Stimulated activated CD4-positive, alpha-beta T cell treated with anti-CD3 and anti-CD28 coated beads, Interleukin-12 subunit alpha, Interleukin-12 subunit beta, amount 100 ng/mL, for 24 hours (primary cell): Measurements from ENCODE around the gene ADORA2A.

Source experiments
- DNase-seq, 2 experiments: peaks; one replicate each; pipeline ENCODE4 v3.0.0-alpha.2; 2020; ENCODE audit warnings: low read depth in 2 of 2

The ADORA2A gene

GRCh38 chr22:24403346-24403745, 24.1 kb upstream of the ADORA2A start:
- no peak for DNase-seq

GRCh38 chr22:24404561-24405275, 22.7 kb upstream of the ADORA2A start:
- no peak for DNase-seq

- DNase-seq = no peak
Observed at GRCh38 chr22:24405631-24406321, 21.6 kb upstream of the ADORA2A start.

- no peak for DNase-seq
Observed at GRCh38 chr22:24406322-24407277, 20.8 kb upstream of the ADORA2A start.

- no peak for DNase-seq
Observed at GRCh38 chr22:24407278-24407665, 20.1 kb upstream of the ADORA2A start.

- no peak for DNase-seq
Observed at GRCh38 chr22:24407884-24408283, 19.5 kb upstream of the ADORA2A start.

- no peak for DNase-seq
Observed at GRCh38 chr22:24408630-24409029, 18.8 kb upstream of the ADORA2A start.

- no peak for DNase-seq
Observed at GRCh38 chr22:24409707-24410106, 17.7 kb upstream of the ADORA2A start.

GRCh38 chr22:24410110-24410856, 17.1 kb upstream of the ADORA2A start:
- DNase-seq = no peak

GRCh38 chr22:24411256-24412004, 16.0 kb upstream of the ADORA2A start:
- no peak for DNase-seq

GRCh38 chr22:24412274-24412673, 15.1 kb upstream of the ADORA2A start:
- no peak for DNase-seq

GRCh38 chr22:24413271-24413670, 14.1 kb upstream of the ADORA2A start:
- DNase-seq = no peak

GRCh38 chr22:24413736-24414385, 13.5 kb upstream of the ADORA2A start:
- DNase-seq = no peak

- DNase-seq = no peak
Observed at GRCh38 chr22:24414523-24414922, 12.9 kb upstream of the ADORA2A start.

GRCh38 chr22:24414984-24415945, 12.1 kb upstream of the ADORA2A start:
- no peak for DNase-seq

GRCh38 chr22:24416095-24416494, 11.3 kb upstream of the ADORA2A start:
- DNase-seq = no peak

- no peak for DNase-seq
Observed at GRCh38 chr22:24416611-24417010, 10.8 kb upstream of the ADORA2A start.

- DNase-seq = no peak
Observed at GRCh38 chr22:24417200-24417599, 10.2 kb upstream of the ADORA2A start.
